Forelimb muscle (tissue), 1 donor: ENCODE results near the gene PXDN. TPM values are rescaled to one million over a fixed set of nuclear protein-coding genes. Genes with fewer than 3 reads are reported as not detected.
"Not testable (repeated sequence)": the region's sequence is repeated elsewhere in the genome, so short reads cannot be mapped to it uniquely, and the experiment has no call there.

Source experiments
- DNase-seq: peaks from one replicate; pipeline ENCODE4 v3.0.0-alpha.2; 2013; ENCODE audit warnings: low read depth
- polyA plus RNA-seq: library from polyadenylated mRNA; unstranded; fragments of 120-200 nt; gene quantifications from one replicate; pipeline ENCODE4 v1.2.1, GENCODE V29; 2013; ENCODE audit not compliant: insufficient read length

The PXDN gene
- polyA plus RNA-seq, 1 donor = 124 TPM

- not testable (repeated sequence) for DNase-seq
Measured at GRCh38 chr2:1706089-1706841, 38.0 kb downstream of the PXDN start.

GRCh38 chr2:1705557-1706076 lies 38.7 kb downstream of the PXDN start:
- DNase-seq = no peak

- no peak for DNase-seq
Measured at GRCh38 chr2:1704631-1705556, 39.4 kb downstream of the PXDN start.

- DNase-seq = no peak
Measured at GRCh38 chr2:1702186-1702565, 42.1 kb downstream of the PXDN start.

- no peak for DNase-seq
Measured at GRCh38 chr2:1701556-1702185, 42.6 kb downstream of the PXDN start.

- DNase-seq = no peak
Measured at GRCh38 chr2:1701020-1701419, 43.3 kb downstream of the PXDN start.

GRCh38 chr2:1700427-1700826 lies 43.9 kb downstream of the PXDN start:
- DNase-seq = not testable (repeated sequence)

GRCh38 chr2:1698188-1698945 lies 45.9 kb downstream of the PXDN start:
- no peak for DNase-seq

- no peak for DNase-seq
Measured at GRCh38 chr2:1697601-1698000, 46.7 kb downstream of the PXDN start.

- DNase-seq = no peak
Measured at GRCh38 chr2:1696472-1696871, 47.8 kb downstream of the PXDN start.

GRCh38 chr2:1694371-1695271 lies 49.7 kb downstream of the PXDN start:
- no peak for DNase-seq

GRCh38 chr2:1693723-1694122 lies 50.6 kb downstream of the PXDN start:
- DNase-seq = no peak

- DNase-seq = no peak
Measured at GRCh38 chr2:1692342-1692741, 52.0 kb downstream of the PXDN start.

- DNase-seq = no peak
Measured at GRCh38 chr2:1691366-1691765, 52.9 kb downstream of the PXDN start.

- DNase-seq = no peak
Measured at GRCh38 chr2:1690056-1690775, 54.1 kb downstream of the PXDN start.

GRCh38 chr2:1688859-1689258 lies 55.5 kb downstream of the PXDN start:
- DNase-seq = no peak

GRCh38 chr2:1688161-1688560 lies 56.2 kb downstream of the PXDN start:
- no peak for DNase-seq

- DNase-seq = no peak
Measured at GRCh38 chr2:1687254-1687653, 57.1 kb downstream of the PXDN start.

- no peak for DNase-seq
Measured at GRCh38 chr2:1686784-1687105, 57.6 kb downstream of the PXDN start.
